ENCODE results near the gene CDX2.
"Not testable (repeated sequence)": the region's sequence is repeated elsewhere in the genome, so short reads cannot be mapped to it uniquely, and the experiment has no call there.

DNA sequence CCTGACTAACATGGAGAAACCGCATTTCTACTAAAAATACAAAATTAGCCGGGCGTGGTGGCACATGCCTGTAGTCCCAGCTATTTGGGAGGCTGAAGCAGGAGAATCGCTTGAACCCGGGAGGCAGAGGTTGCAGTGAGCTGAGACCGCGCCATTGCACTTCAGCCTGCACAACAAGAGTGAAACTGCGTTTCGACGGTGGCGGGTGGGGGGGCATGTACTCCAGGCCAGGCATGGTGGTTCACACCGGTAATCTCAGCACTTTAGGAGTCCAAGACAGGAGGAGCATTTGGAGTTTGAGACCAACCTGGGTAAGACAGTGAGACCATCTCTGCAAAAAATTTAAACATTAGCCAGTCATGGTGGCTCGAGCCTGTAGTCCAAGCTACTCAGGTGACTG is 4.9 kb downstream of the CDX2 start:
- TF ChIP-seq, protein P1, sequence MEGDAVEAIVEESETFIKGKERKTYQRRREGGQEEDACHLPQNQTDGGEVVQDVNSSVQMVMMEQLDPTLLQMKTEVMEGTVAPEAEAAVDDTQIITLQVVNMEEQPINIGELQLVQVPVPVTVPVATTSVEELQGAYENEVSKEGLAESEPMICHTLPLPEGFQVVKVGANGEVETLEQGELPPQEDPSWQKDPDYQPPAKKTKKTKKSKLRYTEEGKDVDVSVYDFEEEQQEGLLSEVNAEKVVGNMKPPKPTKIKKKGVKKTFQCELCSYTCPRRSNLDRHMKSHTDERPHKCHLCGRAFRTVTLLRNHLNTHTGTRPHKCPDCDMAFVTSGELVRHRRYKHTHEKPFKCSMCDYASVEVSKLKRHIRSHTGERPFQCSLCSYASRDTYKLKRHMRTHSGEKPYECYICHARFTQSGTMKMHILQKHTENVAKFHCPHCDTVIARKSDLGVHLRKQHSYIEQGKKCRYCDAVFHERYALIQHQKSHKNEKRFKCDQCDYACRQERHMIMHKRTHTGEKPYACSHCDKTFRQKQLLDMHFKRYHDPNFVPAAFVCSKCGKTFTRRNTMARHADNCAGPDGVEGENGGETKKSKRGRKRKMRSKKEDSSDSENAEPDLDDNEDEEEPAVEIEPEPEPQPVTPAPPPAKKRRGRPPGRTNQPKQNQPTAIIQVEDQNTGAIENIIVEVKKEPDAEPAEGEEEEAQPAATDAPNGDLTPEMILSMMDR (conservative IDR thresholded peaks at IDR 0.05) = not testable (repeated sequence)
- TF ChIP-seq ZFX (IDR thresholded peaks at IDR 0.05) = not testable (repeated sequence)
